NK-92 (cell line): ENCODE measurements around the gene DAAM2.

Experiments
- DNase-seq: peaks from one replicate; lab custom pipeline; 2025; ENCODE audit not compliant: unreplicated experiment; lab: John Stamatoyannopoulos, UW

The DAAM2 gene

DNA sequence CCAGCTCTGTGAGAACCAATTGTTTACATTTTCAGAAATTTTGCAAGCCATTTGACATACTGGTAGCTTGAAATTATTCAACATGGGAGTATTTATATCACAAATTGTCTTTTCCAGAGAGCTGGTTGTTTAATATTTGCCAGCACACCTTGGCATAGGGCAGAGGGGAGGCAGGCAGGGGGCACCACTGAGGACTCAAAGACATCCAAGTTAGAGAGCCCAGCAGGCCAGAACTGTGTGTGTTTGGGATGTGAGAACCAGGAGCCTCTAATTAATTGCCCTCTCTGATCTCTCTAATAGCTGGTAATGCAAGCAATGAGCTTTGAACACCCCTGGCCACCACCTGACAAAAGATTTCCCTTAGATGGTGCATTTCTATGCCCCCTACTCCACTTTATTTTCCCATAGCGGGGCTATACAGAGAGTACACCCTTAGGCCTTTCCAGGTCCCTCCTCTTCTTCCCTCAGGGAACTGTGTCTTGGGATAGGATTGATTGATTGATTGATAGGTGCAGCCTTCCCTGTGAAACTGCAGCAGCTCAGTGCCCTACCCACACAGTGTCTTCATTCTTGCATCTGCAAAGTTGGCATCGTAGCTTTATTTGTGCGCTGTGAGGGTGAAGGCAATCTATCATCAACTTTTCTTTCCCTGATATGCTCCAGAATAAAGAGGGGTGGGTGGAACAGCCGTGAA is 112.9 kb downstream of the DAAM2 start:
- DNase-seq: no peak

DNA sequence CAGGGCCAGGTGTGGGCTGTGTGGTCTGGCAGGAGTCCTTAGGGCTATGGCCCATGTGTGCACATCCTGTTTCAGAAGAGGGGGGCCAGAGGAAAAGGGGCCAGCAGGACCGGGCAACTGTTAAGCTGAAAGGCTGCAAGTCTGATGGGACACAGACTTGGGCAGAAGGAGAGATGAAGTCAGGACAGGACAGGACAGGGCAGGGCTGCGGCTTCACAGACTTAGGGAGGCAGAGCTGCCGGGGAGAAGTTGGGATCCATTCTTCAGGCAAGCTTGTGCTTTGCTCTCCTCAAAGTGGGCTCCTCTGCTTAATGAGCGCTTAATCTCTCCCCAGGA is 113.4 kb downstream of the DAAM2 start:
- no peak for DNase-seq

DNA sequence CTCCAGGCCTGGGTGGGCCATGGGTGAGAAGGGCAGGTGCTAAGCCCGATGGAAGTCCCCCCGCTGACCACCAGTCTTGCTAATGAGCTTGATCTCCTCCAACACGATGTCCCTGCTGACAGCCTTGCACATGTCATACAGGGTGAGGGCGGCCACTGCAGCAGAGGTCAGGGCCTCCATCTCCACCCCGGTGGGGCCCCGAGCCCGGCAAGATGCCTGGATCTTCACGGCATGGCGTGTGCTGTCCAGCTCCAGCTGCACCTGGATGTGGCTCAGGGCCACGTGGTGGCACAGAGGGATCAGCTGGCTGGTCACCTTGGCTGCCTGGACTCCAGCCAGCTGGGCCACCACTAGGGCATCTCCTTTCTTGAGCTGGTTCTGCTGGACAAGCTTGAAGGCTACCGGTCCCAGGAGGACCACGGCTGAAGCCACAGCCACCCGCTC is 114.2 kb downstream of the DAAM2 start:
- DNase-seq: no peak

DNA sequence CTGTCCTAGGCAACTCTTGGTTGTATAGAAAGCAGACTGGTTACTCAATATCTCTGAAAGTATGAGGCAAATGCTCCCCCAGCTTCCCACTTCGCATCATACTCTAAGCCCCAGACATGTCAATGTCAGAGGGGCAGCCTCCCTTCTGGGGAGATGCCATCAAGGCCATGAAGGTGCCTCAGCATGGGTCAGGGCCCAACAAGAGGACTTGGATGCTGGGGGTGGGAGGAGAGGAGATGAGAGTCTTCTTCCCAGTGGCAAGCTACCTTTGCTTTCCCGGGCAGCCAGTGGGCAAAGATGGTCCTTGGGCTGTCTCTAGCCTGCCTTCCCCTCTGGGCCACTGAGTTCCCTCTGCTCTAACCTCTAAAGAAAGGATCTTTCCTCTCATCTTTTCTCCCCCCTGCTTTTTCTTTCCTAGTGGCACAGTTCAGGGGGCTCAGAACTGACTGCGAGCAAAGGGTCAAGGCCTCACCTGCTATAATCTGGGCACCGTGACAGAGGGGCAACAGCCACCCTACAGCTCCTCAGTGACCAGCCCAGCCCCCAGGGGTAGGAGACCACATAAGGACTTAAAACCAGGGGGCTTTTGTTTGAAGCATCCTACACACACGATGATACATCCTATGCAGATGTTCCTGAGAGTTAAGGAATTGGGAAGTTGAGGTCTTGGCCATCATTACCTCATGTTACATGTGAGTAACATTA is 115.8 kb downstream of the DAAM2 start:
- DNase-seq: no peak

DNA sequence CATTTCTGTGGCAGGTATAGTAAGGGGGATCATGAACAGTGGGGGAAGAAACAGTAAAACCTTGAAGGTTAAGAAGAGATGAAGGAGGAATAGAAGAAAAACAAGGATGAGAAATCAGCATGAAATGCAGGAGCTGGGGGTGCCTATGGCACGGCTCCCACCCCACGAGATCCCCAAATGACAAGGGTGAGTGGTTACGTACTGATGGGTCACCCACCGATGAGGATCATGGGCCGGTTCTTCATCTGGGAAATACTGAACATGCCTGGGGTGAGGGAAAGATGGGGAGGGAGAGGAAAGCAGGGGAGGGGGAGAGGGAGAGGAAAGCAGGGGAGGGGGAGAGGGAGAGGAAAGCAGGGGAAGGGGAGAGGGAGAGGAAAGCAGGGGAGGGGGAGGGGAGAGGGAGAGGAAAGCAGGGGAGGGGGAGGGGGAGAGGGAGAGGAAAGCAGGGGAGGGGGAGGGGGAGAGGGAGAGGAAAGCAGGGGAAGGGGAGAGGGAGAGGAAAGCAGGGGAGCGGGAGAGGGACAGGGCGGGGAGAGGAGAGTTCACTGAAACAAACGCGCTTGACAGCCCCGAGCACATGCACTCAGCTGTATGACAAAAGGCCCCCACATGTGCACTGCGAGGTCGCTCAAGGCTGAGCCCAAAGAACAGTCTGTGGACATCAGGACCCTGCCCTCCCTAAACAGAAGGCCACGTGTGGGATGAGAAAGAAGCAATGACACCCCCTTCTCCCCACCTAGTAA is 116.8 kb downstream of the DAAM2 start:
- DNase-seq: no peak

DNA sequence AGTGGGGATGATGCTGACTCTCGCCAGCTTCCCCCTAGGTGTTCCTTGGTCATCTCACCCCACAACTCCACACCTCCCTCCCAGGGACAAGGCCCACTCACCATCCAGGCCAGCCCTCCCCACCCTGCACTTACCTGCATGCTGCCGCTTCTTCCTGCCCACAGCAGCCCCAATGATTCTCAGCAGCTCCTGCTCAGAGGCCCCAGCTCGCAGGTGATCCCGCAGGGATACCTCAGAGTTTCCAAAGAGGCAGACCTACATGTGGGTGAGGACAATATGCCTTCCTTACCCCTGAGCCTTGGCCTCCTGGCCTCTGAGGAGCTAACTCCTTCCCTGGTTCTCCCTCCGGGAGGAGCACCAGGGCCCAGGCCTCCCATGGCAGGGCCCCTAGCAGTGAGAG is 117.5 kb downstream of the DAAM2 start:
- no peak for DNase-seq

DNA sequence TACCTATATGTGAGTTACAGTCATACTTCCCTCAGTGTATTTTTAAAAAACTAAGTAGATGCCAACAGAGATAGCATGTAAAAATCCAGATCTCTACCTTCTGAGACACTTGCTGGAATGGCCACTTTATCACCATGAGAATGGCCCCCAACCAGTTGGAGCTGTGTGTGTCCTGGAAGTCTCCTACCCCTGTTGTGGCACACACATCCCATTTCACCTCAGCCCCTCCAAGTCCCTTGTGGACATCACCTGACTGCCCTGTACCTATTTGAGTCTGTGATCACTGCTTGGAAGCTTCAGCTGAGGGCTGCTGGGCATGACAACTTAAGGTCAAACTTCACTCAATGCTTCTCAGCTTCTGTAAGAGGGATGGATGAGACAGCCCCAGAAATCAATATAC is 118.0 kb downstream of the DAAM2 start:
- DNase-seq: no peak

DNA sequence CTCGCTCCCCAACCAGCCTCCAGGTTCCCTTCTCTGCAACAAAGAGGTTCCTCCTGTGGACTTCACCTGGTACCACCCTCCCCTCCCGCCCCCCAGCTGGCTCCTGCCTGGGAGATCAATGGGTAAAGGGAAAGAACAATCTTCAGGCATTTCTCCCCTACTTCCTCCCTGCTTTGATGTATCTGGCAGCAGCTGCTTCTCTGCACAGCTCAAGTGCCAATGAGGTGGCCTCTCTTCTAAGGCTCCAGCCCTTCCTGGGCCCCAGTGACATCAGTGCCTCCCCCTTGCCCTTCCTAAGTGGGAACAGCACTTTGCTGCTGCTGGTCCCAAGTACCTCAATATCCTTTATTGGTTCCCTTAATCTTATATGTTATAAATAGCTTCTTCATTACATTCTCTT is 118.6 kb downstream of the DAAM2 start:
- DNase-seq: no peak

DNA sequence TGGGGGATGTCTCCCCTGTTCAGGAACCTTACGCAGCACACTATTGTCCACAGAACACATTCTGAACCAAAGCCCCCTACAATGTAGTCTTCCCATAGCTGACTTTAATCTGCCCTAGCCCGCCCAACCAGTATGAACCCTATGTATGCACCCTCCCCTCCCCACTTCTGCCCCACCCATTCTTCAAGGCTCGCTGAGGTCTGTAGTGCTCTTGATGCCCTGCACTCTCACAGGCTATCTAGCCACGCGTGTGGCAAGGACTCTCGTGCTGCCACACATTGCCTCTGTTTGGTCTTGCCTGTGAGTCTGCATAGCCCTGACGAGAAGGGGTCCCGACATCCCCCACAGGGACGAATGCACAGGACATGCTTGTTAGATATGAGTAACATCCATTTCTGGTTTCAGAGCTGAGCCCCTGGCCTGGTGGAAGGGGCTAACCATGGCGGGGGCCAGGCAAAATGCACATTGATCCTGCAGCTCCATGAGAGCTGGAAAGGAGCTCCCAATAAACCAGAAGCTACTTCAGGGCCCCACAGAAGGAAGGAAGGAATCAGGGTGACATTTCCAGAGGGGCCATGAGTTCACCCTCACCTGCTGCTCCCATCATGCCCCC is 119.4 kb downstream of the DAAM2 start:
- DNase-seq: no peak

DNA sequence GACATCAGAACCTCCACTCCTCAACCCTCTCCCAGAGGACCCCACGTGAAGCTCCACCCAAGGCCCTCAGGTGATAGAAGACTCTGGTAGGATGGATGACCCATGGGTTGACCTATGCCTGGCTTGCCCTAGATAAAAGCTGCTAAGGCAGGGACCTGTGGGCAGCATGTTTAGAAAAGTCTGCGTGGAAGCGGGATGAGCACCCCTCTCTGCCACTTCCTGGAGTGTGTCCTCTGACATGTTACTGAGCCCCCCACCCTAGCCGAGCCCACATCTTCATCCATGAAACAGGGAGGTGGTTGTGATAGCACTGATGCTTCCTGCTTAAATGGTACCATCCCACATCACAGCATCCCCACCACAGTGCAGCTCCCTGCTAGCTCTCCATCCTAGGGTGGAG is 120.3 kb downstream of the DAAM2 start:
- no peak for DNase-seq

DNA sequence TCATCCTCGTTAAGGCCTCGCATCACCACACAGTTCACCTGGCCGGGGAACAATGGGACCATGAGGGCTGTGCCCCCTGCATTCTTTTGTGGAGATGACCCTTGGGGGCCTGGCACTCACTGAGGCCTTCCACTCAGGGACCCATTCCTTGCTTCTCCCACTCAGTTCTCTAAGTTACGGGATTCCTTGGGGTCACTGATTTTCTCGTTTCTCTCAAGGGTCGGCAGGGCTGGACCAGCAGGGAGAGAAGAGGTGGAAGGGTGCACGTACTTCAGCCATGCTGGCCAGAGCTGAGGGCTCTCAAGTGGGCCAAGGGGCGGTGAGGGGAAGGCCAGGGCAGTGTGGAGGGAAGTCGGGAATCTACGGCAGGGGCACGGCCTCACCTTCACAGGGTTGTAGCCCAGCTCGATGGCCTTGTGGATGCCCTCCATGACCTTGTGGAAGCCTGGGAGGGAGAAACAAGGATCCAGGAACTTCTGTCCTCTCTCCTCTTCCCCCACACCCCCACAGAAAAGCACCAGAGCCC is 121.3 kb downstream of the DAAM2 start:
- no peak for DNase-seq

DNA sequence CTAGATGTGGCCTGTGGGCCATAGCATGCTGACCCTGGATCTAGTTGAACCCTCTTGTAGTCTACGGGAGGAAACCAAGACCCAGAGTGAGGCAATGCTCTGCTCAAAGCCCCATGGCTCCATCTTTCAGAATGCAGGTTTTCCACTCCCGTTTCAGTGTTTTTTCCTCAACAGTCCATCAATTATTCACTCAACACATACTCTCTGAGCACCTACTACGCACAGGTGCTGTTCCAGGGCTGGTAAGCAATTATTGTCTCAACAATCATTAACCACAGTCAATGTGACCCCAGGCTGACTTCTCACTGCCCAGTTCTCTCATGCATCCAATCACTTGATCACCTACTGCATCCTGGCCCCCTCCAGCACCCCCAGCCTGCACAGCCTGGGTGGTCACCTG is 122.1 kb downstream of the DAAM2 start:
- DNase-seq: no peak

DNA sequence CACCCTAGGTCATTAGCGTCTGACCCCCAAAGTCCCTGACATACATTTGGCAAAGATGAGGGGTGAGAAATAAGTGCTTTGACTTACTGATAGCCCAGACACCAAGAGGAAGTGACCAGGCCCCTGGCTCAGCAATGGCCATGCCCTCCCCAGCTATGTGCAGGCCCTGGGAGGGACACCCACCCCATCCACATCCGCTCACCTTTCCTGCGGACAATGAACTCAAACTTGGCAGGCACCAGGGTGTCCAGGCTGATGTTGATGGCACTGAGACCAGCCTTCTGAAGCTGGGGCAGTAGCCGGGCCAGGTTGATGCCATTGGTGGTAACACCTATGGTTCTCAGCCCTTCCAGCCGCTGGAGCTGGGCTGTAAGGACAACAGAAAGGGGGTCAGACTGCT is 123.7 kb downstream of the DAAM2 start:
- DNase-seq: no peak

DNA sequence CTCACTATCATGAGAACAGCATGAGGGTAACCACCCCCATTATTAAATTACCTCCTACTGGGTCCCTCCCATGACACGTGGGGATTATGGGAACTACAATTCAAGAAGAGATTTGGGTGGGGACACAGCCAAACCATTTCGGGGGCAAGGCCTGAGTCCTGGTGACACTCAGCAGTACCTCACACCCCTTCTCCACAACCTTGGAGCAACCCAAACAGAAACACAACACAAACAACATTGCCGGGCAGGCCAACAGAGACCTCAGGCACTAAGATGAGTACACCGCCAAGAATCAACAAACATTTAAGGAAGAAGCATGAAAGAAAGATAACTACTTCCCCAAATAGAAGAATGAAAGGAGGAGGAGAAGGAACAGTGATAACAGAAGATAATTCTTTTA is 125.2 kb downstream of the DAAM2 start:
- no peak for DNase-seq

DNA sequence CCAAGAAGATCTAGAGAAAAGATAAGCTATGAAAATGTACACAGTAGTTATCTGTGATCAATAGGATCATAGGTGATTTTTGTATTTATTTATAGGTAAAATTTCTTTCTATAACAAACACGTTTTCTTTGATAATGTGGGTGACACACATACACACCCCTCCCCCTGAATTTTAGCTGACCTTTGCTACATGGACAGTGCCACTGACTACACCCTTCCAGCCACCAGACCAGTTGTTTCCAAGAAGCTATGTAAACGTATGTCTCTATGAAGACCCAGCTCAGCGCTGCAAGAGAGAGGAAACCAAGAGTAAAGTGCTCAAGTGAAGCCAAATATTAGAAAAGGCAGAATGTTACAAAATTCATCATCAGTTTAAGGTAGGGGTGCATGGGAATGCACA is 125.8 kb downstream of the DAAM2 start:
- no peak for DNase-seq

DNA sequence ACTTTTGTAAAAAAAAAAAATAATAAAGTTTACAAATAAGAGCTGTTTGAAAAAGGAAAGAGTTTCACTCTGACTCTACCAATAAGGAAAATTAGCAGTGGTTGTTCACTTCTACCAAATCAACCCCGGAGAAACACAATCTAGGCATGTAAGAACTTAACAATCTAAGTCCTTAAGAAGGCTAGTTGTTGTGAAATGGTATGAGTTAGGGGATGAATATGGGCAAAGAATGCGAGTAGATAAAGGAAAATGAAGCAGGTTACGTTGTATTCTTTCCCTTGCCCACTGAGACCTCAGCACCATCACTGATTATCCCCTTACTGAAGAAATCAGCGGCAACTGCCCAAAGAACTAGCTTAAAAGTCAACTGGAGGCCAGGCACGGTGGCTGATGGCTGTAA is 126.7 kb downstream of the DAAM2 start:
- DNase-seq: no peak

DNA sequence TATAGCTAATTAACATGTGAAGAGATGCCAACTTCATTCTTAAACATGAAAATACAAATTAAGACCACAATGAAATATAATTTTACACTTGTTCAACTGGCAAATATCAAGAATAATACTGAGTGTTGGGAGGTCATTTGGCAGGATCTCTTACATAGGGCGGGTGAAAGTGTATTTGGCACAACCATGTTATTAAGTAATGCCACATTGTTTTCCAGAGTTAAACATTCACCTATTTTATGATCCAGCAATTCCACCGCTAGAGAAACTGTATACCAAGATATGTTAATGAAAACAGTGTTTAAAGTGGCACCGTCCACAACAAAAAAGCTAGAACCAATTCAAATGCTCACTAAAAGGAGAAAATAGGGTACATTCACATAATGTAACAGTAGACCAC is 128.0 kb downstream of the DAAM2 start:
- DNase-seq: no peak

DNA sequence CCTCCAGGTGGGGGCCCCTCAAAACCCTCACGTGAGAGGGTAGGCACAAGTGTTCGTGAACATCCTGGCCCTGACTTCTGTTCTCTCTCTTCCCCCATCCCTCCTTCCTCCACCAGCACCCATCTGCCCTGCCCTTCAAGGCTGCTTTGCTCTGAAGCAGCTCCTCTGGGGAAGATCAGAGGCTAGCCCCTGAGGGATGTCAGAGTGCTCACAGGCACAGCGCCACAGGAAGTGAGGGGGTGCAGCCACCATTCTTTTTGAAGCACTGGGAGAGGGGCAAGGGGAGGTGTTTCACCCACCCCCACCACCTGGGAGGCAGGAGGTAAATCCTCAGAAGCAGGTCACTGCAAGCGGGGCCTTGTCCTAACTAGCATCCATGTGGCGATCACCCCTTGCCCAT is 130.6 kb downstream of the DAAM2 start:
- DNase-seq: no peak

DNA sequence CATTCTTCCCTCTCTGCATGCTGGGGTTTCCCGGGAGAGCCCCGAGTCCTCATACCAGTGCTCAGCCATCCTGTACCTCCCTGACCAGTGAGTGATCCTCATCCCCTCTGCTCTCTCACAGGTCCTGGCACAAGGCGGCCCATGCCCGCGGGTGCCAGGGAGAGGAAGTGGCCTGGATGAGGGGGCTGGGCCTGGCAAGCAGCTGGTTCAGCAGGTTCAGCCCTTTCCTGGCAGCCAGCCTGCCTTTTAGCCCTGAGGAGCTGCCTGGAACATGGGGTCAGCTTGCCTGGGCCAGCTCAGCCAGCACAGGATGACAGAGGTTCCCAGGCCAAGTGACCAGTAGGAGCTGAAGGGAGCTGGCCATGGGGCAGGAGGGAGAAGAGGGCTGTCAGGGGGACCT is 131.2 kb downstream of the DAAM2 start:
- no peak for DNase-seq

DNA sequence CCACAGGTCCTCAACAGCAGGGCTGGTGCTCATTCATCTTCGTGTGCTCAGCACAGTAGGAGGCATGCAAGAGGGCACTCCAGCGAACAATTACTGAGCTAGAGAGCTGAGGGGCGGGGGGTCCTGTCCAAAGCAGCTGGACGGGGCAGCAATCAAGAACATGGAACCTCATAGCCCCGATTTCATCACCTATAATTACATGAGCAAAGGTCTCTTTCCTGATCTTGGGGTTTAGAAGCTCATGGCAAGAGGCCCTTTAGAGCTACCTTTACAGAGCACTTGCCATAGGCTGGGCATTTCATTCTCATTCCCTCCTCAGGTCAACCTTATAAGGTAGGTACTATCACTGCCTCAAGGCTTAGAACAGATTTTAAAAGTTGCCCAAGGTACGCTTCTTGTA is 131.7 kb downstream of the DAAM2 start:
- DNase-seq: no peak

DNA sequence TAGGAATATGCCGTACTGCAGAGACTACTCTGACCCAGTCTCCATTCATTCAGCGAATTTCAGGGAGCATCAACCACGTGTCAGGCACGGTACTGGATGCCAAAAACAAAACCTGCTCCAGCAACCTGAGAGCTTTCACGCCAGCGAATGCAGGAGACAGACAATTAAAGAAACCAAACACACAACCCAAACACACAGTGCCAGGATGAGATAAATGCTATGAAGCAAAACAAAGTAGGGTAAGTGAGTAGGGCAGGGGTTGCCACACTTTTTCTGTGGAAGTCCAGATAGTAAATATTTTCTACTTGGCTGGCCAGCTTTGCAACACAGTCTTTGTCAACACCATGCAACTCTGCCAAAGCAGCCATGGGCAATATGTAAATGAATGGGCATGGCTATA is 132.1 kb downstream of the DAAM2 start:
- no peak for DNase-seq
